ENCODE measurements around the gene MPO. TPM values are rescaled to one million over a fixed set of nuclear protein-coding genes. Genes with fewer than 3 reads are reported as not detected.

The MPO gene
- total RNA-seq, 4 donors from 2014 or later: 0.18 to 0.32 (median 0.31) TPM; not detected in 1

DNA sequence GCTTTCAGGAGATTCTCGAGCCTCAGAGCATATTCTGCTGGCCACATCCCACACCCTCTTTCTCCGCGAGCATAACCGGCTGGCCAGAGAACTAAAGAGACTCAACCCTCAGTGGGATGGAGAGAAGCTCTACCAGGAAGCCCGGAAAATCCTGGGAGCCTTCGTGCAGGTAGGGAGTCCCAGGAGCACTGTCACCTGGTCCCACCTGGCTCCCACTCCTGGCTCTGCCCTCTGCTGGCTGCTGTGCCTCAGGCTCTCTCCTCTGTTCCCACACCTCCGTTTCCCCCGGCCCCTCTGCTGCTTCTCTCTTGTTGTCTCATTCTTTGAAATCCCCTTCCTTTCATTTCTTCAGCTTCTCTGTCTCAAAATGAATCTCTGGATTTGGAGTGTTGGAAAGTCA, 25.9 kb downstream of the MPO start:
- TF ChIP-seq POLR2A (IDR thresholded peaks at IDR 0.05): no peak
- TF ChIP-seq, protein P1, sequence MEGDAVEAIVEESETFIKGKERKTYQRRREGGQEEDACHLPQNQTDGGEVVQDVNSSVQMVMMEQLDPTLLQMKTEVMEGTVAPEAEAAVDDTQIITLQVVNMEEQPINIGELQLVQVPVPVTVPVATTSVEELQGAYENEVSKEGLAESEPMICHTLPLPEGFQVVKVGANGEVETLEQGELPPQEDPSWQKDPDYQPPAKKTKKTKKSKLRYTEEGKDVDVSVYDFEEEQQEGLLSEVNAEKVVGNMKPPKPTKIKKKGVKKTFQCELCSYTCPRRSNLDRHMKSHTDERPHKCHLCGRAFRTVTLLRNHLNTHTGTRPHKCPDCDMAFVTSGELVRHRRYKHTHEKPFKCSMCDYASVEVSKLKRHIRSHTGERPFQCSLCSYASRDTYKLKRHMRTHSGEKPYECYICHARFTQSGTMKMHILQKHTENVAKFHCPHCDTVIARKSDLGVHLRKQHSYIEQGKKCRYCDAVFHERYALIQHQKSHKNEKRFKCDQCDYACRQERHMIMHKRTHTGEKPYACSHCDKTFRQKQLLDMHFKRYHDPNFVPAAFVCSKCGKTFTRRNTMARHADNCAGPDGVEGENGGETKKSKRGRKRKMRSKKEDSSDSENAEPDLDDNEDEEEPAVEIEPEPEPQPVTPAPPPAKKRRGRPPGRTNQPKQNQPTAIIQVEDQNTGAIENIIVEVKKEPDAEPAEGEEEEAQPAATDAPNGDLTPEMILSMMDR (IDR thresholded peaks at IDR 0.05 in 4 of 5, conservative IDR thresholded peaks at IDR 0.05 in 1 of 5): no peak
- peaks cover 4 to 11% (median 7%) of the 10 kb centered on the region in 3 donors for H3K27me3 ChIP-seq
- H3K36me3 ChIP-seq: no peaks in the 10 kb centered on the region
- in situ Hi-C loops (cut with MboI; ENCODE audit: low sequenced_read_pairs in 4 of 4): no loop called here
- ATAC-seq (no peak), DNase-seq (no peak)
- H3K9me3 ChIP-seq: no peaks in the 10 kb centered on the region
- peaks cover 0 to 2% of the 10 kb centered on the region in 2 donors for H3K4me1 ChIP-seq
- no peak overlapping the region for H3K27ac ChIP-seq
- no peak overlapping the region for H3K4me3 ChIP-seq
- intact Hi-C loops (cut with DNase I; ENCODE audit: low total_unique reads): no loop called here

DNA sequence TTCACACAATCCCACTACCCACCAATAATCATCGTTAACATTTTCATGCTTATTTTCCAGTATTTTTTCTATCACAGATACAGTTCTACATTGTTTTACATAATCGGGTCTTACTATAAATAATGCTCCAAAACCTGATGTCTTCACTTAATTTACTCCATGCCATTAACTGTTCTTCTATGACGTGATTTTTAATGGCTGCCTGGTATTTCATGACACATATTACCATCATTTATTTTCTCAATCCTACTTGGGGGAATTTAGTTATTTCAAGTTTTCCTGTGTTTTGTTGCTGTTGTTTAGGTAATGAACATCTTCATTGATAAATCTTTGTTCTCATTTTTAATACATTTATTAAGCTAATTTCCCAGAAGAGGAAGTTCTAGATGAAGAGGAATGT, 27.7 kb downstream of the MPO start:
- H3K36me3 ChIP-seq: no peaks in the 10 kb centered on the region
- no peak overlapping the region for H3K4me3 ChIP-seq
- peaks cover 0 to 10% of the 10 kb centered on the region in 2 donors for H3K4me1 ChIP-seq
- in situ Hi-C loops (cut with MboI; ENCODE audit: low sequenced_read_pairs in 4 of 4) (no loop called here), intact Hi-C loops (cut with DNase I; ENCODE audit: low total_unique reads) (no loop called here)
- no peak for TF ChIP-seq POLR2A (IDR thresholded peaks at IDR 0.05)
- TF ChIP-seq, protein P1 (IDR thresholded peaks at IDR 0.05 in 4 of 5, conservative IDR thresholded peaks at IDR 0.05 in 1 of 5): no peak
- H3K9me3 ChIP-seq: no peaks in the 10 kb centered on the region
- peaks cover 11 to 18% (median 14%) of the 10 kb centered on the region in 3 donors for H3K27me3 ChIP-seq
- no peak for ATAC-seq
- DNase-seq: no peak
- H3K27ac ChIP-seq: no peak overlapping the region

DNA sequence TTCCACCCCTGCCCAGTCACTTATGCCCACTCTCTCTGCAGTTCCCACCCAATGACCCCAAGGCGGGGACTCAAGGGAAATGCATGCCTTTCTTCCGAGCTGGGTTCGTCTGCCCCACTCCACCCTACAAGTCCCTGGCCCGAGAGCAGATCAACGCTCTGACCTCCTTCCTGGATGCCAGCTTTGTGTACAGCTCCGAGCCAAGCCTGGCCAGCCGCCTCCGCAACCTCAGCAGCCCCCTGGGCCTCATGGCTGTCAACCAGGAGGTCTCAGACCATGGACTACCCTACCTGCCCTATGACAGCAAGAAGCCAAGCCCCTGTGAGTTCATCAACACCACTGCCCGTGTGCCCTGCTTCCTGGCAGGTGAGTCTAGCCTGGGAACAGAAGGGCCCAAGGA, 28.6 kb downstream of the MPO start:
- in situ Hi-C loops (cut with MboI; ENCODE audit: low sequenced_read_pairs in 4 of 4) (no loop called here), intact Hi-C loops (cut with DNase I; ENCODE audit: low total_unique reads) (no loop called here)
- TF ChIP-seq POLR2A (IDR thresholded peaks at IDR 0.05): no peak
- TF ChIP-seq, protein P1 (IDR thresholded peaks at IDR 0.05 in 4 of 5, conservative IDR thresholded peaks at IDR 0.05 in 1 of 5): no peak
- Histone ChIP-seq H3K27ac (no peak overlapping the region), H3K9me3 (no peaks in the 10 kb centered on the region), H3K27me3 (peaks cover 11 to 18% (median 14%) of the 10 kb centered on the region in 3 donors), H3K36me3 (no peaks in the 10 kb centered on the region), H3K4me1 (peaks cover 0 to 10% of the 10 kb centered on the region in 2 donors), H3K4me3 (no peak overlapping the region)
- ATAC-seq (no peak), DNase-seq (no peak)

DNA sequence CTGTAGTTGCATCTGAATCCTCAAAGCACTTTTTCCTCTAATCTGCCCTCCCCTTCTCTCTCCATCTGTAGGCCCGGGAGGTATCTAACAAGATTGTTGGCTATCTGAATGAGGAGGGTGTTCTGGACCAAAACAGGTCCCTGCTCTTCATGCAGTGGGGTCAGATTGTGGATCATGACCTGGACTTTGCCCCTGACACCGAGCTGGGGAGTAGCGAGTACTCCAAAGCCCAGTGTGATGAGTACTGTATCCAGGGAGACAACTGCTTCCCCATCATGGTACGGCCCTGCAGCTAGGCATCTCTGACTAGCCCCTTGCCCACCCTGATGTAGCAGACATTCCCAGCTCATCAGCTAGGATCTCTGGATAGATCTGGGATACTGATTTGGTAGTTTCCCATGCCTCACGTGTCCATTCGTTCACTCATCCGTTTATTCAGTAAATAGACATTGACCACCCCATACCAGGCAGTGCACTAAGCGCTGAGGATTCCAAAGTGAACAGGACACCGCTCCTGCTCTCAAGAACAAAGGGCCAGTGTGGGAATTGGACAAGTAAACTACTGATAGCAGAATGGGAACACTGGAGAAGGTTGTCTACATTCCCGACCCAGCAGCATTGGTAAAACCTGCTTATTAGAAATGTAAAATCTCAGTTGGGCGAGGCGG, 30.3 kb downstream of the MPO start:
- no peak for TF ChIP-seq POLR2A (IDR thresholded peaks at IDR 0.05)
- TF ChIP-seq, protein P1 (IDR thresholded peaks at IDR 0.05 in 4 of 5, conservative IDR thresholded peaks at IDR 0.05 in 1 of 5): no peak
- ATAC-seq (no peak), DNase-seq (no peak)
- H3K9me3 ChIP-seq: no peaks in the 10 kb centered on the region
- intact Hi-C loops (cut with DNase I; ENCODE audit: low total_unique reads) (no loop called here), in situ Hi-C loops (cut with MboI; ENCODE audit: low sequenced_read_pairs in 4 of 4) (no loop called here)
- no peak overlapping the region for H3K4me3 ChIP-seq
- peaks cover 11 to 23% (median 14%) of the 10 kb centered on the region in 3 donors for H3K27me3 ChIP-seq
- H3K36me3 ChIP-seq: no peaks in the 10 kb centered on the region
- no peak overlapping the region for H3K27ac ChIP-seq
- peaks cover 0 to 10% of the 10 kb centered on the region in 2 donors for H3K4me1 ChIP-seq
